Heart left ventricle (tissue), 16 donors: ENCODE results near the gene FGF10. TPM values are rescaled to one million over a fixed set of nuclear protein-coding genes. Genes with fewer than 3 reads are reported as not detected.

ENCODE experiments used
- ATAC-seq, 4 donors: fragments of 200-7000 bp; cut with Tn5 transposase; one replicate each; pipeline ENCODE4 v1.9.1; 2020 to 2022; ENCODE audit warnings: moderate library complexity in 4 of 4, mild to moderate bottlenecking in 3 of 4, moderate number of reproducible peaks in 1 of 4
- DNase-seq, 5 donors: peaks; one replicate each; pipeline ENCODE4 v3.0.0-alpha.2; 2020
- H3K27ac ChIP-seq, 12 donors: fragments of 200-600 bp; sonication (generic) in 4 of 12; one replicate each; pipeline versions ENCODE4 v1.5.0 to v1.8.0; 2016 to 2022; ENCODE audit warnings: mild to moderate bottlenecking in 2 of 12
- H3K27me3 ChIP-seq, 9 donors: fragments of 200-600 bp; sonication (generic) in 2 of 9; one replicate each; pipeline versions ENCODE4 v1.5.1 to v1.8.0; 2016 to 2022; ENCODE audit warnings: mild to moderate bottlenecking in 3 of 9
- H3K36me3 ChIP-seq, 9 donors: fragments of 200-600 bp; sonication (generic) in 2 of 9; one replicate each; pipeline versions ENCODE4 v1.5.0 to v1.8.0; 2018 to 2022; ENCODE audit warnings: mild to moderate bottlenecking in 2 of 9
- H3K4me1 ChIP-seq, 12 donors: fragments of 200-600 bp; sonication (generic) in 4 of 12; one replicate each; pipeline versions ENCODE4 v1.5.0 to v1.8.0; 2016 to 2022; ENCODE audit warnings: mild to moderate bottlenecking in 3 of 12
- H3K4me3 ChIP-seq, 12 donors: fragments of 200-600 bp; sonication (generic) in 4 of 12; one replicate each; pipeline versions ENCODE4 v1.5.0 to v1.8.0; 2017 to 2022; ENCODE audit warnings: mild to moderate bottlenecking in 9 of 12, moderate library complexity in 4 of 12
- H3K9me3 ChIP-seq, 12 donors: fragments of 200-600 bp; sonication (generic) in 4 of 12; one replicate each; pipeline versions ENCODE4 v1.5.0 to v1.8.0; 2016 to 2022; ENCODE audit warnings: mild to moderate bottlenecking in 1 of 12
- POLR2A ChIP-seq, 2 donors: fragments of 450-650 bp; IDR thresholded peaks; one replicate each; pipeline ENCODE4 v1.6.1; 2017; ENCODE audit warnings: antibody characterized with exemption in 2 of 2, mild to moderate bottlenecking in 2 of 2, moderate library complexity in 2 of 2
- WGBS, 4 donors: extraction: QIAGEN DNeasy Blood & Tissue Kit in 2 of 4; methylation state at CpG; one replicate each; pipeline versions ENCODE4 v1.1.5 to v1.1.7; 2013 to 2018; 5-methylcytosine and 5-hydroxymethylcytosine counted together
- intact Hi-C, 10 donors: fragments of 100-400 bp; cut with DNase I; formaldehyde crosslinking; loops; one replicate each; pipeline versions ENCODE4 v1.11.1 to v1.14.2; 2022
- long read RNA-seq, 3 donors: library from polyadenylated mRNA; unstranded; transcript quantifications; one replicate each; pipeline ENCODE4 v2.0.0, GENCODE V29; 2020 to 2021
- polyA plus RNA-seq, 2 donors: library from polyadenylated mRNA; stranded (reverse); fragments of 200-250 nt; gene quantifications; one replicate each; pipeline ENCODE4 v1.2.3, GENCODE V29; 2013
- total RNA-seq, 9 donors: library from RNA; depleted of rRNA in 2 of 9; stranded (reverse); fragments of >200 nt in 2 of 9; fragmentation: NEBNext Ultra II Directional in 3 of 9; extraction: Animal tissue kit (Norgen Biotek cat#: 25700) in 3 of 9; gene quantifications; one replicate each; pipeline versions ENCODE4 v1.1.0 to v1.2.4, GENCODE V29; 2016 to 2023
- TF ChIP-seq, protein P1 (sequence below), 12 donors: fragments of 200-600 bp; sonication (generic) in 4 of 12; IDR thresholded peaks; one replicate each; pipeline versions ENCODE4 v1.5.0 to v1.8.0; 2018 to 2022; ENCODE audit warnings: antibody characterized with exemption in 12 of 12, mild to moderate bottlenecking in 5 of 12
- donor health status: ischemic (EF 13 %, LVEDD 7.1; RV severe dilation, severe dysfunction).
- donor health status: healthy with polysubstance abuse.
- donor health status: DM: no; HTN: yes; CAD: no.
- donor health status: DM: no; HTN: no; CAD: no.
- donor health status: ischemic (EF 25% LVEDD 6.9; RV normal size, moderate dysfunction).
- donor health status: ischemic (EF 25% LVEDD 5.7; RV mildly dilated, moderate dysfunction).
- donor health status: healthy.
- donor health status: DM: yes; HTN: yes; CAD: no.
- donor health status: ischemic (EF 35%, LVEDD 5.7; RV mildly dilated, moderate dysfunction).
- donor health status: nonischemic (EF 11% LVEDD 7.7; RV severe dilation, severe dysfunction).
- donor health status: DM: yes; HTN: yes; CAD: no.
- donor health status: PGD.
- donor health status: ischemic (EF 29% LVEDD 5.4; RV normal size, mild dysfunction).
- donor health status: nonischemic (EF 23%, LVEDD 6.1; RV moderate dilation, normal function).

Gene FGF10
- 1 to 10 TPM in 3 of 9 donors, under 1 TPM in 5, not detected in 1; 0.15 to 2.6 (median 0.65) TPM for total RNA-seq
- polyA plus RNA-seq = under 1 TPM; 0.27 to 0.42 TPM
- long read RNA-seq, donor 1 = 0 reads
- long read RNA-seq, donor 2, partial matches to known transcripts = 0 of 1 reads
- long read RNA-seq, donor 2, other reads (novel, unspliced or antisense) = 0 of 1 reads
- long read RNA-seq, donor 3 = 0 reads

- 0 to 1% (median 1%) methylated on average over 35 of the region's 35 CpGs for WGBS, 4 donors
- H3K27ac ChIP-seq = peak within 1 kb of the TSS in 2 of 12 donors; percentile 26 to 82
- H3K9me3 ChIP-seq = no peaks in the 10 kb centered on the region
- peak in 4 of 5 donors; percentile 5 to 60 (median 25) for DNase-seq
- H3K27me3 ChIP-seq = peaks cover 0 to 62% (median 20%) of the 10 kb centered on the region in 9 donors
- peaks cover 0 to 22% (median 0%) of the 10 kb centered on the region in 12 donors for H3K4me1 ChIP-seq
- intact Hi-C loops = no loop called here
- ATAC-seq = peak in 3 of 4 donors; percentile 61 to 81 (median 67)
- H3K36me3 ChIP-seq = no peaks in the 10 kb centered on the region
- TF ChIP-seq POLR2A (IDR thresholded peaks at IDR 0.05) = no peak
- TF ChIP-seq, protein P1, sequence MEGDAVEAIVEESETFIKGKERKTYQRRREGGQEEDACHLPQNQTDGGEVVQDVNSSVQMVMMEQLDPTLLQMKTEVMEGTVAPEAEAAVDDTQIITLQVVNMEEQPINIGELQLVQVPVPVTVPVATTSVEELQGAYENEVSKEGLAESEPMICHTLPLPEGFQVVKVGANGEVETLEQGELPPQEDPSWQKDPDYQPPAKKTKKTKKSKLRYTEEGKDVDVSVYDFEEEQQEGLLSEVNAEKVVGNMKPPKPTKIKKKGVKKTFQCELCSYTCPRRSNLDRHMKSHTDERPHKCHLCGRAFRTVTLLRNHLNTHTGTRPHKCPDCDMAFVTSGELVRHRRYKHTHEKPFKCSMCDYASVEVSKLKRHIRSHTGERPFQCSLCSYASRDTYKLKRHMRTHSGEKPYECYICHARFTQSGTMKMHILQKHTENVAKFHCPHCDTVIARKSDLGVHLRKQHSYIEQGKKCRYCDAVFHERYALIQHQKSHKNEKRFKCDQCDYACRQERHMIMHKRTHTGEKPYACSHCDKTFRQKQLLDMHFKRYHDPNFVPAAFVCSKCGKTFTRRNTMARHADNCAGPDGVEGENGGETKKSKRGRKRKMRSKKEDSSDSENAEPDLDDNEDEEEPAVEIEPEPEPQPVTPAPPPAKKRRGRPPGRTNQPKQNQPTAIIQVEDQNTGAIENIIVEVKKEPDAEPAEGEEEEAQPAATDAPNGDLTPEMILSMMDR (IDR thresholded peaks at IDR 0.05) = no peak
- peak within 1 kb of the TSS in 11 of 12 donors; percentile 20 to 59 (median 46) for H3K4me3 ChIP-seq
Observed at GRCh38 chr5:44389090-44389822, at the start of gene FGF10. TSS of gene FGF10 (minus strand) at chr5:44389420. CDS start at chr5:44388682, 738 bp downstream.

DNA sequence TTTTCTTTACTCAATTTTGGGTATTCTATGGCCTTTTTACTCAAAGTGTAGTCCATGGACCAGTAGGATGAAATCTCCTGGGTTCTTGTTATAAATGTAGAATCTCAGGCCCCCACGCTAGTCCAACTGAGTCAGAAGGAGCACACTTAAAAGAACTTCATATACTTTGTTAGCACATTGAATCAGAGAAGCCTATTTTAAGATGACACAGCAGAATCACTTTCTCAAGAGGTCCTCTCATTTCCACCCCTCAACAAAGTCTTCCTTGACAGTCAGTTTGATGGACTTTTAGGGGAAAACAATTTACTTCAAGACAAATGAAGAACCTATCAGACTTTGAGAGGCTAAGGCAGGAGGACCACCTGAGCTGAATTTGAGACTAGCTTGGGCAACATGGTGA is 37.7 kb upstream of the FGF10 start:
- intact Hi-C loops = no loop called here
- no peak overlapping the region for H3K4me3 ChIP-seq
- H3K27ac ChIP-seq = no peak overlapping the region
- H3K36me3 ChIP-seq = no peaks in the 10 kb centered on the region
- ATAC-seq (no peak), DNase-seq (no peak)
- no peaks in the 10 kb centered on the region for H3K4me1 ChIP-seq
- H3K27me3 ChIP-seq = no peaks in the 10 kb centered on the region
- WGBS, 4 donors = 76 to 91% (median 86%) methylated on average over 1 of the region's 1 CpG
- TF ChIP-seq POLR2A (IDR thresholded peaks at IDR 0.05) = no peak
- TF ChIP-seq, protein P1 (IDR thresholded peaks at IDR 0.05) = no peak
- H3K9me3 ChIP-seq = no peaks in the 10 kb centered on the region

- H3K9me3 ChIP-seq = no peaks in the 10 kb centered on the region
- ATAC-seq (no peak), DNase-seq (no peak)
- intact Hi-C loops = no loop called here
- H3K4me1 ChIP-seq = no peaks in the 10 kb centered on the region
- no peaks in the 10 kb centered on the region for H3K27me3 ChIP-seq
- no peak overlapping the region for H3K27ac ChIP-seq
- TF ChIP-seq, protein P1 (IDR thresholded peaks at IDR 0.05) = no peak
- TF ChIP-seq POLR2A (IDR thresholded peaks at IDR 0.05) = no peak
- H3K4me3 ChIP-seq = no peak overlapping the region
- H3K36me3 ChIP-seq = no peaks in the 10 kb centered on the region
- WGBS, 4 donors = 77 to 89% (median 82%) methylated on average over 3 of the region's 3 CpGs
Observed at GRCh38 chr5:44412286-44412685, 23.1 kb upstream of the FGF10 start.

GRCh38 chr5:44402084-44402483 is 12.9 kb upstream of the FGF10 start:
- ATAC-seq = no peak

More at GRCh38 chr5:44402084-44402483, 12.9 kb upstream of the FGF10 start:
- Histone ChIP-seq H3K27me3 (no peaks in the 10 kb centered on the region), H3K9me3 (no peaks in the 10 kb centered on the region), H3K4me3 (no peak overlapping the region), H3K27ac (no peak overlapping the region), H3K36me3 (no peaks in the 10 kb centered on the region), H3K4me1 (no peaks in the 10 kb centered on the region)
- intact Hi-C loops = no loop called here
- TF ChIP-seq POLR2A (IDR thresholded peaks at IDR 0.05) = no peak
- TF ChIP-seq, protein P1 (IDR thresholded peaks at IDR 0.05) = no peak
- no peak for DNase-seq
- WGBS, 4 donors = 74 to 91% (median 86%) methylated on average over 2 of the region's 2 CpGs
